HCT116 (cell line): ENCODE results near the gene PADI3.

ENCODE experiments used
- CBX3 ChIP-seq: IDR thresholded peaks from 2 replicates; pipeline ENCODE4 v1.6.1; 2012; ENCODE audit warnings: low read depth
- CTCF ChIP-seq, 3 experiments: fragments of 200-600 bp in 1 of 3; sonication (generic) in 1 of 3; IDR thresholded peaks in 2 of 3; conservative IDR thresholded peaks in 1 of 3; 2 replicates each; pipeline ENCODE4 v1.5.1; 2012 to 2017; ENCODE audit warnings: low read depth in 2 of 3, low read length in 2 of 3, antibody characterized with exemption in 1 of 3, borderline replicate concordance in 1 of 3, control low read depth in 1 of 3, mild to moderate bottlenecking in 1 of 3, mixed read lengths in 1 of 3, mixed run types in 1 of 3, moderate library complexity in 1 of 3; ENCODE audit not compliant: insufficient read depth in 1 of 3
- EZH2 ChIP-seq: fragments of 200-600 bp; sonication (generic); IDR thresholded peaks from 2 replicates; pipeline ENCODE4 v1.6.1; 2017; ENCODE audit warnings: antibody characterized with exemption, mixed run types
- JUND ChIP-seq: IDR thresholded peaks from 2 replicates; pipeline ENCODE4 v1.6.1; 2012
- POLR2A ChIP-seq: IDR thresholded peaks from 2 replicates; pipeline ENCODE4 v1.7.0; 2011; ENCODE audit warnings: borderline replicate concordance; ENCODE audit not compliant: insufficient read depth, insufficient read length; ENCODE audit errors: extremely low read depth
- POLR2AphosphoS5 ChIP-seq: IDR thresholded peaks from 2 replicates; pipeline ENCODE4 v1.6.1; 2011; ENCODE audit warnings: mild to moderate bottlenecking, low read depth, low read length, moderate library complexity
- RAD21 ChIP-seq: IDR thresholded peaks from 2 replicates; pipeline ENCODE4 v1.6.1; 2012; ENCODE audit warnings: low read depth, mild to moderate bottlenecking

DNA sequence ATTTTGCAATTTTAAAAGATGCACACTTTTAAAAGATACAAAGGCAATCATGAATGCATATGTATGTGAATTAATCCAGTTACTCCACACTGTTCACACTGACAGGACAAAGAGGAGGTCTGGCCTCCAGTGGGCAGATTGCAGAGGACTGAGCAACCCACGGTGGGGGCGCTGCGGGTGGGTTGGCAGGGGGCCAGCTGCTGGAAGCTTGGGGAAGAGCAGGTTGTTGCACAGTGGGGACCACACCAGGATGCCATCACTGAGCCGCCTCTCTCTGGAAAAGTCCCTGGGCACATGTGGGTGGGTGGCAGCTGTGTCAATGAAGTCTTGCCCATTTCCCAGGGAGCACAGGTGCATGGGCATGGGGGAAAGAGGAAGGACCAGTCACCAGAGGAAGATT lies 46.4 kb downstream of the PADI3 start:
- TF ChIP-seq CTCF (IDR thresholded peaks at IDR 0.05 in 2 of 3, conservative IDR thresholded peaks at IDR 0.05 in 1 of 3; ENCODE audit: borderline replicate concordance in 1 of 3, insufficient read depth in 1 of 3, low read depth in 2 of 3, low read length in 2 of 3) (no peak), JUND (no peak), RAD21 (no peak), POLR2AphosphoS5 (no peak), EZH2 (no peak), POLR2A (no peak), CBX3 (no peak)
